Measurements from ENCODE around the gene KIAA0586. TPM values are rescaled to one million over a fixed set of nuclear protein-coding genes. Genes with fewer than 3 reads are reported as not detected.

Gene KIAA0586
- total RNA-seq, 1 donor from 2014 or later: 27.1 TPM

GRCh38 chr14:58598028-58598803 lies 170.7 kb downstream of the KIAA0586 start:
- DNase-seq: no peak

GRCh38 chr14:58598804-58599525 lies 171.4 kb downstream of the KIAA0586 start:
- DNase-seq: no peak

- DNase-seq: no peak
Observed at GRCh38 chr14:58599707-58600106, 172.2 kb downstream of the KIAA0586 start.

Small RNAs within 50 kb of the gene (small RNA-seq; reads per million reads assigned to genes)
- not detected for gene HSBP1P1 (ENCODE audit: low replicate concordance)
- not detected for gene RF00019 (ENCODE audit: low replicate concordance)

Other genes starting within 250 kb of the KIAA0586 start
- gene ACTR10, start 227.6 kb upstream of the KIAA0586 start, total RNA-seq: 79.3 TPM
- 59.8 TPM for gene PSMA3, start 182.9 kb upstream of the KIAA0586 start, total RNA-seq
- 24.6 TPM for gene ARID4A, start 129.2 kb upstream of the KIAA0586 start, total RNA-seq
- not detected for gene TOMM20L, start 31.8 kb upstream of the KIAA0586 start, total RNA-seq
- 34.3 TPM for gene TIMM9, start 188 bp upstream of the KIAA0586 start, total RNA-seq
- gene DACT1, start 210.2 kb downstream of the KIAA0586 start, total RNA-seq: 21.2 TPM